Fibroblast of lung (primary cell): ENCODE measurements around the gene TRIM40. TPM values are rescaled to one million over a fixed set of nuclear protein-coding genes. Genes with fewer than 3 reads are reported as not detected.

ENCODE experiments used
- DNase-seq, 2 donors: peaks; one replicate each; pipeline versions ENCODE4 v3.0.0 to v3.0.0-alpha.2; 2010; ENCODE audit warnings: low read depth in 2 of 2
- H2AFZ ChIP-seq: 2 replicates; pipeline ENCODE4 v1.5.1; 2012; ENCODE audit warnings: low read length, control low read depth, inconsistent platforms
- H3K27ac ChIP-seq: 2 replicates; pipeline ENCODE4 v1.5.1; 2011; ENCODE audit warnings: low read length, control low read depth; ENCODE audit not compliant: insufficient read depth
- H3K27me3 ChIP-seq: 2 replicates; pipeline ENCODE4 v1.5.1; 2011; ENCODE audit warnings: mild to moderate bottlenecking, low read length; ENCODE audit not compliant: control insufficient read depth, insufficient read depth
- H3K36me3 ChIP-seq: 2 replicates; pipeline ENCODE4 v1.5.1; 2011; ENCODE audit warnings: low read length; ENCODE audit not compliant: control insufficient read depth, insufficient read depth
- H3K4me1 ChIP-seq: 2 replicates; pipeline ENCODE4 v1.5.1; 2011; ENCODE audit warnings: low read length; ENCODE audit not compliant: control insufficient read depth, insufficient read depth; ENCODE audit errors: extremely low read depth
- H3K4me2 ChIP-seq: 2 replicates; pipeline ENCODE4 v1.5.1; 2011; ENCODE audit warnings: low read length, control low read depth; ENCODE audit not compliant: insufficient read depth; ENCODE audit errors: extremely low read depth
- H3K4me3 ChIP-seq, 4 experiments: fragments of 200-600 bp in 1 of 4; sonication (generic) in 1 of 4; replicated peaks in 1 of 4; 2 replicates each; pipeline ENCODE4 v1.5.1; 2011 to 2016; ENCODE audit warnings: low read length in 4 of 4, low read depth in 3 of 4, mild to moderate bottlenecking in 3 of 4, control low read depth in 2 of 4, inconsistent platforms in 1 of 4, mixed read lengths in 1 of 4; ENCODE audit not compliant: insufficient read depth in 1 of 4; ENCODE audit errors: control extremely low read depth in 1 of 4
- H3K79me2 ChIP-seq: 2 replicates; pipeline ENCODE4 v1.5.1; 2012; ENCODE audit warnings: mild to moderate bottlenecking, low read length, inconsistent platforms; ENCODE audit not compliant: control insufficient read depth, insufficient read depth
- H3K9ac ChIP-seq: 2 replicates; pipeline ENCODE4 v1.5.1; 2011; ENCODE audit warnings: mild to moderate bottlenecking, low read length, control low read depth; ENCODE audit not compliant: insufficient read depth
- H3K9me3 ChIP-seq: 2 replicates; pipeline ENCODE4 v1.5.1; 2012; ENCODE audit warnings: low read depth, low read length; ENCODE audit not compliant: control insufficient read depth, insufficient read depth
- H4K20me1 ChIP-seq: 2 replicates; pipeline ENCODE4 v1.5.1; 2011; ENCODE audit warnings: low read length; ENCODE audit not compliant: control insufficient read depth, insufficient read depth; ENCODE audit errors: extremely low read depth
- CTCF ChIP-seq, 2 donors: IDR thresholded peaks in 1 of 2; conservative IDR thresholded peaks in 1 of 2; 1 replicate in 1 of 2; 2 replicates in 1 of 2; pipeline ENCODE4 v1.5.1; 2011 to 2012; ENCODE audit warnings: low read length in 2 of 2, control low read depth in 1 of 2, inconsistent platforms in 1 of 2, low read depth in 1 of 2, mild to moderate bottlenecking in 1 of 2
- EZH2 ChIP-seq: IDR thresholded peaks from 2 replicates; pipeline ENCODE4 v1.5.1; 2012; ENCODE audit warnings: low read length, control low read depth, mild to moderate bottlenecking; ENCODE audit errors: missing control alignments
- polyA plus RNA-seq, 2 donors: library from polyadenylated mRNA; depleted of rRNA in 1 of 2; stranded (reverse) in 1 of 2; unstranded in 1 of 2; fragments of >200 nt; gene quantifications; 2 replicates each; pipeline ENCODE4 v1.2.1, GENCODE V29; 2011 to 2012; ENCODE audit warnings: missing spikeins in 1 of 2
- total RNA-seq: library from RNA; depleted of rRNA; stranded (reverse); fragments of >200 nt; gene quantifications from 2 replicates; pipeline ENCODE4 v1.2.1, GENCODE V29; 2014

TRIM40 gene
- total and polyA plus RNA-seq, 2 donors (not counting 1 experiment from before 2014, with no cell fraction given): not detected

- no peaks in the 10 kb centered on the region for H3K9me3 ChIP-seq
- H2AFZ ChIP-seq: no peak overlapping the region
- no peaks in the 10 kb centered on the region for H3K4me1 ChIP-seq
- no peak overlapping the region for H3K9ac ChIP-seq
- no peak overlapping the region for H3K4me2 ChIP-seq
- H4K20me1 ChIP-seq: no peaks in the 10 kb centered on the region
- no peak overlapping the region for H3K27ac ChIP-seq
- TF ChIP-seq CTCF (conservative IDR thresholded peaks at IDR 0.05 in 1 of 2, IDR thresholded peaks at IDR 0.05 in 1 of 2; ENCODE audit: low read depth in 1 of 2, low read length in 2 of 2) (no peak), EZH2 (no peak)
- H3K27me3 ChIP-seq: peaks cover 33% of the 10 kb centered on the region
- H3K4me3 ChIP-seq: no peak overlapping the region
- no peaks in the 10 kb centered on the region for H3K36me3 ChIP-seq
- H3K79me2 ChIP-seq: no peaks in the 10 kb centered on the region
- no peak for DNase-seq
Measured at GRCh38 chr6:30129265-30130178, 6.4 kb upstream of the TRIM40 start.

GRCh38 chr6:30130179-30130679 lies 5.7 kb upstream of the TRIM40 start:
- H3K27ac ChIP-seq: no peak overlapping the region
- H4K20me1 ChIP-seq: no peaks in the 10 kb centered on the region
- H2AFZ ChIP-seq: no peak overlapping the region
- peaks cover 33% of the 10 kb centered on the region for H3K27me3 ChIP-seq
- H3K36me3 ChIP-seq: no peaks in the 10 kb centered on the region
- H3K9me3 ChIP-seq: no peaks in the 10 kb centered on the region
- no peak overlapping the region for H3K9ac ChIP-seq
- no peak for DNase-seq
- TF ChIP-seq EZH2 (no peak), CTCF (conservative IDR thresholded peaks at IDR 0.05 in 1 of 2, IDR thresholded peaks at IDR 0.05 in 1 of 2; ENCODE audit: low read depth in 1 of 2, low read length in 2 of 2) (no peak)
- H3K4me3 ChIP-seq: no peak overlapping the region
- H3K79me2 ChIP-seq: no peaks in the 10 kb centered on the region
- no peak overlapping the region for H3K4me2 ChIP-seq
- no peaks in the 10 kb centered on the region for H3K4me1 ChIP-seq

GRCh38 chr6:30130887-30131862 lies 4.8 kb upstream of the TRIM40 start:
- Histone ChIP-seq H3K9ac (no peak overlapping the region), H3K27me3 (peaks cover 35% of the 10 kb centered on the region), H3K9me3 (no peaks in the 10 kb centered on the region), H3K4me1 (no peaks in the 10 kb centered on the region), H3K4me3 (no peak overlapping the region), H3K36me3 (no peaks in the 10 kb centered on the region), H4K20me1 (no peaks in the 10 kb centered on the region), H3K79me2 (no peaks in the 10 kb centered on the region), H3K27ac (no peak overlapping the region), H2AFZ (no peak overlapping the region), H3K4me2 (no peak overlapping the region)
- peak; percentile 79 to 90 for DNase-seq
- peak; percentile 96 to 100 for TF ChIP-seq CTCF (conservative IDR thresholded peaks at IDR 0.05 in 1 of 2, IDR thresholded peaks at IDR 0.05 in 1 of 2; ENCODE audit: low read depth in 1 of 2, low read length in 2 of 2)
- no peak for TF ChIP-seq EZH2
